Measurements from ENCODE around the gene SVOP. TPM values are rescaled to one million over a fixed set of nuclear protein-coding genes. Genes with fewer than 3 reads are reported as not detected.

The SVOP gene
- total and polyA plus RNA-seq, 2 donors (not counting 1 experiment from before 2014, with no cell fraction given): not detected

DNA sequence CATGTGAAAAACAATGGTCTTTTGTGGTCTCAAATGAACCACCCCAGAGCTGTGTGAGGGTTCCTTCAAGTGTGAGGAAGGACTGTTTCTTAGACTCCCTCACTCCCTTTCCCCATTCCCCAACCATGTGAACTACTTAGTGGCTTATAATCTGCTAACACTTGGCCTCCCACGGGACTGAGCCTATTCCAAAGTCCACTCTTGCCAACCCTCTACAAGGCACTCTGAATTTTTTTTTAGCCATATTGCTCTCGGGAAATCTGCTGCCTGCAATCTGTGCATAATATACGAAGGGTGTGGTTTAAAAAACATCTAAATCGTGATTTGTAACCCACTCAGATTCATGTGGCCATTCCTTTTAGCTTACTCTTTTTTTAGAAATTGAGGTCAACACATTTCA is 2.6 kb downstream of the SVOP start:
- TF ChIP-seq EZH2 (IDR thresholded peaks at IDR 0.05; ENCODE audit: borderline replicate concordance, insufficient read depth, low read depth, low read length, poor library complexity, severe bottlenecking): no peak
- TF ChIP-seq CTCF (IDR thresholded peaks at IDR 0.05): no peak
- peaks cover 0 to 1% (median 0%) of the 10 kb centered on the region in 3 donors for H3K9me3 ChIP-seq (ENCODE audit: control extremely low read depth in 1 of 3, control insufficient read depth in 2 of 3, insufficient read depth in 1 of 3, low read length in 2 of 3)
- ATAC-seq (ENCODE audit: low read depth) (no peak), DNase-seq (no peak)
- H3K79me2 ChIP-seq (ENCODE audit: control insufficient read depth, insufficient read depth, low read length): no peaks in the 10 kb centered on the region
- peaks cover 0 to 32% (median 26%) of the 10 kb centered on the region in 4 experiments for H3K27me3 ChIP-seq (replicated peaks in 1 of 4; ENCODE audit: control extremely low read depth in 1 of 4, control insufficient read depth in 3 of 4, insufficient read depth in 4 of 4, low read length in 3 of 4)
- no peaks in the 10 kb centered on the region for H4K20me1 ChIP-seq (ENCODE audit: control insufficient read depth, insufficient read depth, low read length, poor library complexity, severe bottlenecking)
- H3K36me3 ChIP-seq (replicated peaks in 1 of 2; ENCODE audit: control extremely low read depth in 1 of 2, control insufficient read depth in 1 of 2, extremely low read depth in 1 of 2, insufficient read depth in 2 of 2, low read length in 1 of 2): no peaks in the 10 kb centered on the region
- Mint-ChIP-seq H3K9me3 (ENCODE audit: insufficient read depth) (no peaks in the 10 kb centered on the region), H3K27me3 (peaks cover 46% of the 10 kb centered on the region), H3K4me3 (no peak overlapping the region), H3K4me1 (peaks cover 4% of the 10 kb centered on the region), H3K27ac (no peak overlapping the region)
- H3K4me2 ChIP-seq (replicated peaks; ENCODE audit: low read depth, low read length, poor library complexity, severe bottlenecking): no peak overlapping the region
- ChIA-PET CTCF (no interaction called here), POLR2A (no interaction called here)
- H3K4me3 ChIP-seq (ENCODE audit: control extremely low read depth in 1 of 5, extremely low read depth in 1 of 5, insufficient read depth in 1 of 5, low read depth in 2 of 5, low read length in 4 of 5): no peak overlapping the region
- no peak overlapping the region for H3K27ac ChIP-seq (ENCODE audit: low read length in 2 of 2)
- peaks cover 4 to 5% of the 10 kb centered on the region in 2 donors for H3K4me1 ChIP-seq (ENCODE audit: control insufficient read depth in 2 of 2, insufficient read depth in 2 of 2, low read length in 2 of 2)
- WGBS (ENCODE audit: insufficient coverage): 80% methylated on average over 1 of the region's 4 CpGs
- no peak overlapping the region for H2AFZ ChIP-seq (ENCODE audit: insufficient read depth, low read depth, low read length, poor library complexity, severe bottlenecking)
- no peak overlapping the region for H3K9ac ChIP-seq (ENCODE audit: low read length)
- intact Hi-C loops (cut with micrococcal nuclease): no loop called here

DNA sequence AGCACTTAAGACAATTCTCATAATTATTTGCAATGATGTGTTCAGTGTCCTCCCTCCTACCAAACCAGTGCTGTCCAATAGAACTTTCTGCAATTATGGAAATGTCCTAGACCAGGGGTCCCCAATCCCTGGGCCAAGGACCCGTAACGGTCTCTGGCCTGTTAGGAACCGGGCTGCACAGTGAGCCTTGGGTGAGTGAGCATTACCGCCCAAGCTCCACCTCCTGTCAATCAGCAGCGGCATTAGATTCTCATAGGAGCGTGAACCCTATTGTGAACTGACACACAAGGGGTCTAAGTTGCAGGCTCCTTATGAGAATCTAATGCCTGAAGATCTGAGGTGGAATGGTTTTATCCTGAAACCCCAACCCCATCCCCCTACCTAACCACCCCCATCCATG is 3.9 kb downstream of the SVOP start:
- Histone ChIP-seq H3K4me1 (ENCODE audit: control insufficient read depth in 2 of 2, insufficient read depth in 2 of 2, low read length in 2 of 2) (peaks cover 4 to 5% of the 10 kb centered on the region in 2 donors), H3K4me2 (replicated peaks; ENCODE audit: low read depth, low read length, poor library complexity, severe bottlenecking) (no peak overlapping the region), H3K36me3 (replicated peaks in 1 of 2; ENCODE audit: control extremely low read depth in 1 of 2, control insufficient read depth in 1 of 2, extremely low read depth in 1 of 2, insufficient read depth in 2 of 2, low read length in 1 of 2) (no peaks in the 10 kb centered on the region), H3K27ac (ENCODE audit: low read length in 2 of 2) (no peak overlapping the region), H4K20me1 (ENCODE audit: control insufficient read depth, insufficient read depth, low read length, poor library complexity, severe bottlenecking) (no peaks in the 10 kb centered on the region), H3K9ac (ENCODE audit: low read length) (no peak overlapping the region), H3K79me2 (ENCODE audit: control insufficient read depth, insufficient read depth, low read length) (no peaks in the 10 kb centered on the region), H2AFZ (ENCODE audit: insufficient read depth, low read depth, low read length, poor library complexity, severe bottlenecking) (no peak overlapping the region), H3K27me3 (replicated peaks in 1 of 4; ENCODE audit: control extremely low read depth in 1 of 4, control insufficient read depth in 3 of 4, insufficient read depth in 4 of 4, low read length in 3 of 4) (peaks cover 0 to 30% (median 23%) of the 10 kb centered on the region in 4 experiments), H3K9me3 (ENCODE audit: control extremely low read depth in 1 of 3, control insufficient read depth in 2 of 3, insufficient read depth in 1 of 3, low read length in 2 of 3) (no peaks in the 10 kb centered on the region), H3K4me3 (ENCODE audit: control extremely low read depth in 1 of 5, extremely low read depth in 1 of 5, insufficient read depth in 1 of 5, low read depth in 2 of 5, low read length in 4 of 5) (no peak overlapping the region)
- ATAC-seq (ENCODE audit: low read depth): no peak
- POLR2A ChIA-PET: no interaction called here
- no peak for DNase-seq
- Mint-ChIP-seq H3K9me3 (ENCODE audit: insufficient read depth) (no peaks in the 10 kb centered on the region), H3K4me3 (no peak overlapping the region), H3K27me3 (peaks cover 46% of the 10 kb centered on the region), H3K4me1 (peaks cover 4% of the 10 kb centered on the region), H3K27ac (no peak overlapping the region)
- intact Hi-C loops (cut with micrococcal nuclease): no loop called here
- CTCF ChIA-PET: no interaction called here
- 88% methylated on average over 4 of the region's 6 CpGs for WGBS (ENCODE audit: insufficient coverage)
- TF ChIP-seq EZH2 (IDR thresholded peaks at IDR 0.05; ENCODE audit: borderline replicate concordance, insufficient read depth, low read depth, low read length, poor library complexity, severe bottlenecking) (no peak), CTCF (IDR thresholded peaks at IDR 0.05) (no peak)

Data from B cell (primary cell).